ENCODE measurements around the gene CKS1B. TPM values are rescaled to one million over a fixed set of nuclear protein-coding genes. Genes with fewer than 3 reads are reported as not detected.
A peak's percentile ranks its signal among the peaks of the same experiment; 100 is the strongest.
"Not testable (repeated sequence)": the region's sequence is repeated elsewhere in the genome, so short reads cannot be mapped to it uniquely, and the experiment has no call there.

CKS1B gene
- total and polyA plus RNA-seq, 5 experiments from 2014 or later = 11.1 to 66.6 (median 58.0) TPM

- POLR2A ChIA-PET = interaction anchor here (0.6 to 3.1 kb wide), 9 partner anchors 8 to 619 kb away, joined by 3 to 25 read pairs (median 3); partner anchors contain the start of genes FLAD1, PMVK and PYGO2
- no peak within 1 kb of the TSS for H3K4me3 Mint-ChIP-seq
- H3K36me3 Mint-ChIP-seq = peaks cover 0 to 21% (median 3%) of the 10 kb centered on the region in 3 donors
- H3K27ac Mint-ChIP-seq = peak within 1 kb of the TSS in 1 of 10 donors; percentile 40
- no peaks in the 10 kb centered on the region for H3K9me3 Mint-ChIP-seq
- peaks cover 12 to 32% (median 29%) of the 10 kb centered on the region in 4 donors for H3K4me1 Mint-ChIP-seq
- DNase-seq (no peak), ATAC-seq (no peak)
- H3K27me3 Mint-ChIP-seq = peaks cover 0 to 12% (median 0%) of the 10 kb centered on the region in 5 donors
Observed at GRCh38 chr1:154993572-154994268, 19.2 kb downstream of the CKS1B start, which contains the start of gene LENEP. TSS of gene LENEP (plus strand) at chr1:154993586. CDS start at chr1:154993608, 22 bp downstream.

GRCh38 chr1:154994269-154994587 is 19.7 kb downstream of the CKS1B start:
- POLR2A ChIA-PET = interaction anchor here (0.6 to 3.1 kb wide), 9 partner anchors 8 to 619 kb away, joined by 3 to 25 read pairs (median 3); partner anchors contain the start of genes FLAD1, PMVK and PYGO2
- ATAC-seq (no peak), DNase-seq (no peak)
- Mint-ChIP-seq H3K27ac (no peak overlapping the region), H3K4me1 (peaks cover 11 to 33% (median 29%) of the 10 kb centered on the region in 4 donors), H3K4me3 (no peak overlapping the region), H3K36me3 (peaks cover 0 to 16% (median 3%) of the 10 kb centered on the region in 3 donors), H3K27me3 (peaks cover 0 to 12% (median 0%) of the 10 kb centered on the region in 5 donors), H3K9me3 (no peaks in the 10 kb centered on the region)

DNA sequence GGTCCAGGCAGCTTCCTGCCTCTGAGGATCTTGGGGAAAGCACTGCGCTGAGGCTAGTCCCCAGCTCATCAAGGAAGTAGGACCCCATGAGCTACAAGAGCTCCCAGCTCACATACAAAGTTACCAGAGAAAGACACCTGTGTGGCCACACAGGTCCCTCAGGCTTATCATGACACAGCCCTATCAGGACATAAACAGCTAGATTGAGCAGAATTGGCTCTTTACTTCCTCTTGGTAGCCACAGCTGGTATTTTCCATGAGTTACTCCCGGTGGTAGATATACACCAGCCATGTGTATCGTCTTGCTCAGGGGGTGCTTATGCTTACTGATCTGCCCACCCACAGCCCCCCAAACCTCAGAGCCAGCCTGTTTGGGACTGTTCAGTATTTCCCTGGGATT is 20.1 kb downstream of the CKS1B start:
- POLR2A ChIA-PET = interaction anchor here (0.7 to 3.1 kb wide), 7 partner anchors 8 to 132 kb away, joined by 3 to 25 read pairs (median 3); partner anchors contain the start of genes FLAD1 and PYGO2
- DNase-seq = no peak
- Mint-ChIP-seq H3K27me3 (peaks cover 0 to 12% (median 0%) of the 10 kb centered on the region in 5 donors), H3K9me3 (no peaks in the 10 kb centered on the region), H3K27ac (peak overlapping the region in 1 of 10 donors; percentile 48), H3K36me3 (peaks cover 0 to 12% (median 3%) of the 10 kb centered on the region in 3 donors), H3K4me1 (peaks cover 11 to 30% (median 27%) of the 10 kb centered on the region in 4 donors), H3K4me3 (no peak overlapping the region)
- no peak for ATAC-seq

- peaks cover 0 to 12% (median 0%) of the 10 kb centered on the region in 5 donors for H3K27me3 Mint-ChIP-seq
- ATAC-seq, H3K9me3 Mint-ChIP-seq, H3K36me3 Mint-ChIP-seq, DNase-seq, H3K4me3 Mint-ChIP-seq: not testable (repeated sequence)
- peaks cover 13 to 33% (median 29%) of the 10 kb centered on the region in 4 donors for H3K4me1 Mint-ChIP-seq
- POLR2A ChIA-PET = interaction anchor here (0.6 to 2.4 kb wide), 7 partner anchors 12 to 715 kb away, joined by 3 to 8 read pairs (median 5); partner anchors contain the start of genes FLAD1 and PYGO2
- H3K27ac Mint-ChIP-seq = peak overlapping the region in 1 of 10 donors; percentile 4
Observed at GRCh38 chr1:154995301-154995983, 21.0 kb downstream of the CKS1B start.

DNA sequence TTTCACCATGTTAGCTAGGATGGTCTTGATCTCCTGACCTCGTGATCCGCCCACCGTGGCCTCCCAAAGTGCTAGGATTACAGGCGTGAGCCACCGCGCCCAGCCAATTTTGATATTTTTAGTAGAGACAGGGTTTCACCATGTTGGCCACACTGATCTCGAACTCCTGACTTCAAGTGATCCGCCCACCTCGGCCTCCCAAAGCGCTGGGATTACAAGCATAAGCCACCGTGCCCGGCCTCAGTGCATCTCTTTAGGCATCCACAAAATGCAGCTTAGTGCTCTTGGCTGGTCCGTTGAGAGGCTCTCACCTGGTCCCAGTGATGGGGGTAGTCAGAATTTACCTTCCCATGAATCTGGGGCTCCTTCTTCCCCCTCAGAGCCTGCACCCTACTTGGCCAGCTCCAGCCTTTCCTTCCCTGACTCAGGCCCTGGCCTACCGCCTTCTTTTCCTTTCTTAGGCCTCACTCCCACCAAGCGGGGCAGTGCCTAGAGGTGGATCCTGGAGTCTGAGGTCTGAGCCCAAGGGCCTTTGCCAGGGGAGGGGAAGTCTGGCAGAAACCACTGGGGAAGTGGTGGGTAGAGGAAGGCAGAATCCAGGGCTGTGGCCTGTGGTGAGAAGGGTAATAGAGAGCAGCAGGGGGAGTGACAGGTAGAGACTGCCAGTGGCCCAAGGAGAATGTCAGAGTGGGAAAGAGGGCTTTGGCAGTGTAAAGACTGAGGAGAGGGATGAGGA is 22.7 kb downstream of the CKS1B start:
- DNase-seq (no peak), ATAC-seq (no peak)
- Mint-ChIP-seq H3K27ac (peak overlapping the region in 1 of 10 donors; percentile 11), H3K4me3 (peak overlapping the region in 5 of 10 donors; percentile 8 to 37 (median 26)), H3K9me3 (no peaks in the 10 kb centered on the region), H3K36me3 (peaks cover 0 to 2% (median 0%) of the 10 kb centered on the region in 3 donors), H3K4me1 (peaks cover 13 to 38% (median 30%) of the 10 kb centered on the region in 4 donors), H3K27me3 (peaks cover 0 to 12% (median 0%) of the 10 kb centered on the region in 5 donors)
- POLR2A ChIA-PET = interaction anchor here (0.5 to 2.4 kb wide), 6 partner anchors 14 to 504 kb away, joined by 3 to 8 read pairs (median 4); partner anchors contain the start of genes FLAD1 and PYGO2

- H3K4me3 Mint-ChIP-seq = peak overlapping the region in 7 of 10 donors; percentile 30 to 91 (median 39)
- peak overlapping the region in 1 of 10 donors; percentile 89 for H3K27ac Mint-ChIP-seq
Observed at GRCh38 chr1:154998201-154998780, 23.8 kb downstream of the CKS1B start.

DNA sequence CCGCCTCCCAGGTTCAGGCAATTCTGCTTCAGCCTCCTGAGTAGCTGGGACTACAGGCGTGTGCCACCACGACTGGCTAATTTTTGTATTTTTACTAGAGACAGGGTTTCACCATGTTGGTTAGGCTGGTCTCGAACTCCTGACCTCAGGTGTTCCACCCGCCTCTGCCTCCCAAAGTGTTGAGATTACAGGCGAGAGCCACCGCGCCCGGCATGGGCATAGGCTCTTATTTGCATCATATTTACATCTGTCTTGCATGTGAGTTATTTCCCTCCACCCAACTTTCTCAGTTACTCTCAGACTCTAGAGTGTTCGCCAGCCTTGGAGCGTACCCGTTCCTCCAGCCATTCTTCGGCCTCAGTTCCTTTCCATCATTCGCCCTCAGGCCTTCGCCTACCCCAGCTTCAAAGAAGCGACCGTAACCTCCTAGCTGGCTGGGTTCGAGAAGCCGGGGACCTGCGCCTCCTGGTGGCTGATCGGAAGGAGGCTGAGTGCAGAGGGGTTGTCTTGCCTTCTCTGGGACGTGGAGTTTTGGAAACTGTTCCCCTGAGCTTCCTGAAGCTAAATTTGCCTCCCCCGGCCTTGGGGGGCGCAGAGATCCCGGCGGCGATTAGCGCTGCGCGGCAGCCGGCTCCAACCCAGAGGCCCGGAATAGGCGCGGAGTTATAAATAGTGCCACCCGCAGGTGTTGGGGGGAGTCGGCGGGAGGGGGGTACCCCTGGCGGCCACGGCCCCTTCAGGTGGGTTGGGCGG is 24.5 kb downstream of the CKS1B start:
- POLR2A ChIA-PET = interaction anchor here (0.6 to 4.2 kb wide), 15 partner anchors 9 to 779 kb away, joined by 3 to 29 read pairs (median 6); partner anchors contain the start of genes CKS1B, FLAD1, PBXIP1 and PMVK
- peak overlapping the region in 9 of 10 donors; percentile 27 to 89 (median 75) for H3K27ac Mint-ChIP-seq
- H3K4me3 Mint-ChIP-seq = peak overlapping the region; percentile 70 to 92 (median 86)
- no peaks in the 10 kb centered on the region for H3K9me3 Mint-ChIP-seq
- H3K36me3 Mint-ChIP-seq = no peaks in the 10 kb centered on the region
- peaks cover 20 to 54% (median 37%) of the 10 kb centered on the region in 4 donors for H3K4me1 Mint-ChIP-seq
- peak in 9 of 10 donors; percentile 43 to 79 (median 55) for DNase-seq
- peaks cover 0 to 12% (median 0%) of the 10 kb centered on the region in 5 donors for H3K27me3 Mint-ChIP-seq
- peak; percentile 18 to 22 for ATAC-seq

More at GRCh38 chr1:154998201-154998780, 23.8 kb downstream of the CKS1B start:
- ATAC-seq = no peak
- no peaks in the 10 kb centered on the region for H3K9me3 Mint-ChIP-seq
- peaks cover 16 to 47% (median 32%) of the 10 kb centered on the region in 4 donors for H3K4me1 Mint-ChIP-seq
- H3K36me3 Mint-ChIP-seq = no peaks in the 10 kb centered on the region
- POLR2A ChIA-PET = interaction anchor here (0.6 to 4.2 kb wide), 10 partner anchors 8 to 70 kb away, joined by 3 to 29 read pairs (median 12); partner anchors contain the start of genes CKS1B, FLAD1, PBXIP1 and PMVK
- H3K27me3 Mint-ChIP-seq = peaks cover 0 to 12% (median 0%) of the 10 kb centered on the region in 5 donors
- no peak for DNase-seq

DNA sequence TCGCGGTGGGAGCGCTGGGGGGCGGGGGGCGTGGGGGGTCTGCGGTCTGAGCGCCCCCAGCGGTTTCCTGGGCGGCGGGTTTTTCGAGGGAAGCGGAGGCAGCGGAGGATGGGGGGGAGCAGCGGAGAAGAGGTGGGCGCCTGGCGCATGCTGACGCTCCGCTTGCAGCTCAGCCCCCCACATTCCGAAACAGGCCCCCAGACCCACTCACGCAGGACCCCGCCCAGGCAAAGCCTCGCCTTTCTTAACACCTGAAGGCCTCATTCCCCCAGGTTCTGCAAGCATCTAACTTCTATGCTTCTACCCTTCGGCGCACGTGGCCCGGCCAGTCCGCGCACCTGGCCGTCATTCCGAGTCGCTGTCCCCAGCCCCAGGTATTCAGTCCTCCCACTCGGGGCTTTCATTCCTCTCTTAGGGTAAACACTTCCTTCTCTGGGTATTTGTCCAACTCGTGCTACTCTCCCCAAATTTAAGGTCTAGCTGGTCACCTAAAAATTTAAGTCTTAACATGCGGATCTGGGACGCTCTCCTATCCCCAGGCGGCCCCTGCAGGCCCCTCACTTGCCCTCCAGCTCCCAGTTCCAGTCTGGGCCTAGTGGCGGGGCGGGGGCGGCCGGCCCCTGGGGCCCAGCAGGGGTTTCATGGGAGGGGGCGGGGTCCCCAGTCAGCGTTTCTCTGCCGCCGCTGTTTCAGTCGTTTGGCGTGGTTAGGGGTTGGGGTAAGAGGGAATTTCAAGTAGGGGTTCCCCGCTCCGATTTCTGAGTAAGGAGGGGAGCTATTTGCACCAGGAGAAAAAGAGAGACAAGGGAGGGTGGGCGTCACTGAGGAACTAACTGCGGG is 25.3 kb downstream of the CKS1B start:
- DNase-seq (peak in 4 of 10 donors; percentile 37 to 48 (median 42)), ATAC-seq (peak; percentile 0 to 2)
- peaks cover 24 to 62% (median 44%) of the 10 kb centered on the region in 4 donors for H3K4me1 Mint-ChIP-seq
- peaks cover 0 to 12% (median 0%) of the 10 kb centered on the region in 5 donors for H3K27me3 Mint-ChIP-seq
- peak overlapping the region; percentile 77 to 92 (median 88) for H3K4me3 Mint-ChIP-seq
- H3K9me3 Mint-ChIP-seq = no peaks in the 10 kb centered on the region
- POLR2A ChIA-PET = interaction anchor here (1.0 to 4.2 kb wide), 15 partner anchors 8 to 779 kb away, joined by 3 to 29 read pairs (median 7); partner anchors contain the start of genes CKS1B, FLAD1, PBXIP1 and PMVK
- no peaks in the 10 kb centered on the region for H3K36me3 Mint-ChIP-seq
- H3K27ac Mint-ChIP-seq = peak overlapping the region; percentile 79 to 91 (median 85)

GRCh38 chr1:155000411-155000725 is 25.9 kb downstream of the CKS1B start:
- DNase-seq (no peak), ATAC-seq (no peak)
- Mint-ChIP-seq H3K36me3 (no peaks in the 10 kb centered on the region), H3K27ac (peak overlapping the region; percentile 13 to 91 (median 81)), H3K4me1 (peaks cover 24 to 65% (median 47%) of the 10 kb centered on the region in 4 donors), H3K27me3 (peaks cover 0 to 12% (median 0%) of the 10 kb centered on the region in 5 donors), H3K4me3 (peak overlapping the region; percentile 82 to 92 (median 88)), H3K9me3 (no peaks in the 10 kb centered on the region)
- POLR2A ChIA-PET = interaction anchor here (1.1 to 4.2 kb wide), 10 partner anchors 10 to 780 kb away, joined by 3 to 29 read pairs (median 12); partner anchors contain the start of genes CKS1B, FLAD1, PBXIP1 and PYGO2
